GM19395 (cell line): Measurements from ENCODE around the gene SCTR.

Experiments
- ATAC-seq: cut with Tn5 transposase; IDR thresholded peaks from one replicate; pipeline ENCODE4 v1.9.1; 2021; ENCODE audit warnings: mild to moderate bottlenecking, moderate library complexity; ENCODE audit not compliant: unreplicated experiment

SCTR gene

DNA sequence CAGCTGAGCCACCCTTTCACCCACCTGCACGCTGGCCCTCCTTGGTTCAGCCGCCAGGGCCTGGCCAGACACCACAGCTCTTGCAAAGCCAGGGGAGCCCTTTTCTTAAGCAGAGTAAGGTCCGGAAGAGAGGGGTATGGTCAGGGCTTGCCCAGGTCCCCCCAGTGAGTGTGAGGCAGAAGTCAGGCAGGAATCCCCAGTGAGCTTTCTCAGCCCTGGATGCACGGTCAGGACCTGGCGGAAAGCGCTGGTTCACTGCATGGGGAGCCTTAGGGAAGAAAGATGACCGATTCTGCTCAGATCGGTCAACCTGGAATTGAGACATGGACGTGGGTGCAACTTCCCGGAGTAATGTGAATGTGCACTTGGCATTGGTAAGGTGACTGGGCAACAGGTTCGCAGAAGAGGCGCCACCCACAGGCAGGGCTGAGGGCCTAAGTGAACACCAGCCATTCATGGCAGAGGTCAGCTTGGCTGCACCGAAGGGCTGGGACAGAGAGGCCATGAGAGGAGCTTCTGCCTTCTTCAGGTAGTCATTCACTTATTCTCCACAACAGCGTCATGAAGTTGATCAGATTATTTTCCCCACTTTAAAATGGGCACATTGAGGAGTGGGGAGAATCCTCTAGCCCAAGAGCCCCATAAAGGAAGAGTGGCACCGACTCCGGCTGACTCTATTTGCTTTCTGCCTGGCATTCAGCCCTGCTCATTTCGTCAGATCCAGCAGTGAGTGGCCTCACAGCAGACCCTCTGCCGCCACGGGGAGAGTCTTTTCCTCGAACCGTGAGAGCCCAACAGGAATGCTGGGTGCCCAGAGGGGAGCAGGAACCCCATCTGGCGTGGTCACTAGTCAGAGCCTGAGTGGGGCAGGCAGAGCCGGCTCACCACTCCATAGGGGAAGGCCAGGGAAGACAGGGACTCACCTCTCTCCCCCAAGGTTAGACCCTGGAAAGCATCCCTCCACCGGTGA lies 35.8 kb downstream of the SCTR start:
- ATAC-seq, result no peak

DNA sequence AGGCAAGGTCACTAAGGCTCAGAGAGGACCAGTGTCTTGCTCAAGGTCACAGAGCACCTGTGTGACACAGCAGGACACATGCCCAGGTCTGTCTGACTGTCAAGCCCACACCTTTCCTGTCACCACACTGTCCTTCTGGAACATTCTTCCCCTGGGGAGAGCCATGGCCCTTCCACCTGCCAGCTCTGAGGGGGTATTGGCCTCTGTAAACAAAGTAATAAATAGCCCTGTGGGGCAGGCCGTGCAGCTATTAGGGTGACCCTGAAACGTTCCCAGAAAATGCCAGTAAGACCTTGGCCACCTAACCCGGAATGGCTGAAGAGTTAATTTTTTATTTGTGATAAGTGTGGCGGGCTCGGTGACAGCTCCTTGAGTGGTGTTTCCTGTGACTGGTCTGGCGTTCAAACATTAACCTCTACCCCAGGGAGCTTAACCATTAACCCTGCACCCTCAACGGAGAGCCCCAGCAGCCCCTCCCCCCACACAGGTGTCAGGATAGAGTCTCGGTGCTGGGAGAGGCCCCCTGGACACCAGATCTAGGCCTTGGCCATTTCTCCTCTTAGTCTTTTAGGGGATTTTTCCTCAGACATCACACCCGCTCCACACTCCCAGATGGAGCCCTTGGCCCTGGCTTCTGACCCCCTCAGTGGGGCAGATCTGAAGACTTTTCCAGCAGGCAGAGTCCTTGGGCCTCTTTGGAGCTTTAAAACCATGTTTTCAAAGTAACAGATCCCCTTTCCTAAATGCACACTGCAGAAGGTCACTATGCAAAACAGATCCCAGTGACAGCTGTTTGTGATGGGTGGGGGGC lies 36.6 kb downstream of the SCTR start:
- ATAC-seq, result peak; percentile 87

GRCh38 chr2:119486886-119487285 lies 37.4 kb downstream of the SCTR start:
- ATAC-seq, result no peak

DNA sequence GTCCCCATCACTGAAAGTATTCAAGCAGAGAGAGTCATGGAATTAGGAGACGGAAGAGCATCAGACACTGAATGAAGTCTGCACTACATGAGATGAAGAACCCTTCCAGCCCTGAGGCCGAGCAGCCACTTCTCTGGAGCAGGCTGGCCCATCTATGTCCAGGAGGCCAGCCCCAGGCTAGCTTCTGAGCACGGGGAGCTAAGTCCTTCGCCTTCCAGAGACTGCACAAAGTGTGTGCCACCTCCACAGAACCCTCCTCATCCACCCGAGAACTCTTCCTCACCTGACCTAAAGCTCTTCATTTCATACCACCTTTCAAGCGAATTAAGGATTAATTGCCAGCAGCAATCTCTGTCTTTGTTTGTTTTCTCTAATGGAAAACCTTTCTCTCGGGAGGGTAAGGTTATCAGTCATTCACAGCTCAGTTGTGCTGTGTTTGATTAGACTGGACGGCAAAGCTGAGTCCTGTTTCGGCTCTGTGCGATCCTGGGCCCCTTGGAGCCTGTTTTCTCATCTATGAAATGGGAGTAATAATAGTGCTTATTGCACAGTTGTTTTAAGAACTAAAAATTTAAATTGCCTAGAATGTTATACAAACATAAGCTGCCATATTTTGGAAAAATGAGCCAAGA lies 38.0 kb downstream of the SCTR start:
- ATAC-seq, result no peak

GRCh38 chr2:119485336-119486110 lies 38.8 kb downstream of the SCTR start:
- no peak for ATAC-seq

- no peak for ATAC-seq
Measured at GRCh38 chr2:119484834-119485233, 39.4 kb downstream of the SCTR start.

- ATAC-seq, result no peak
Measured at GRCh38 chr2:119483896-119484718, 40.2 kb downstream of the SCTR start.

DNA sequence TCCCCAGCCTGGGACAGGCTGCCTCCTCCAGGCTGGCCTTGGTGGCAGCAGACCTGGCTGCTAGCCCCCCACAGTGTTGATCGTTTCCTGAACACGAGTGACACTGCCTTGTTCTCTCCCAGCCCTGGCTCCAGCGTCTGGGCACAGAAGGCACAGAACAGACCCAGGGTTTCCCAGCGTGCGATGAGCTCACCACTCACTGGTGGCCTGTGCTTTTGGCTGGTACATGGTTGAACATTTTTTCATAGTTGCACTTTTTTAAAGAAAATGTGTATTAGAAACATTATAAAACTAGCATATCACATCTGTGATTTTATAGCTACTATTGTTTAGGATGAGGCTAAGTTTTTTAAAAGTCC lies 40.9 kb downstream of the SCTR start:
- ATAC-seq, result no peak

DNA sequence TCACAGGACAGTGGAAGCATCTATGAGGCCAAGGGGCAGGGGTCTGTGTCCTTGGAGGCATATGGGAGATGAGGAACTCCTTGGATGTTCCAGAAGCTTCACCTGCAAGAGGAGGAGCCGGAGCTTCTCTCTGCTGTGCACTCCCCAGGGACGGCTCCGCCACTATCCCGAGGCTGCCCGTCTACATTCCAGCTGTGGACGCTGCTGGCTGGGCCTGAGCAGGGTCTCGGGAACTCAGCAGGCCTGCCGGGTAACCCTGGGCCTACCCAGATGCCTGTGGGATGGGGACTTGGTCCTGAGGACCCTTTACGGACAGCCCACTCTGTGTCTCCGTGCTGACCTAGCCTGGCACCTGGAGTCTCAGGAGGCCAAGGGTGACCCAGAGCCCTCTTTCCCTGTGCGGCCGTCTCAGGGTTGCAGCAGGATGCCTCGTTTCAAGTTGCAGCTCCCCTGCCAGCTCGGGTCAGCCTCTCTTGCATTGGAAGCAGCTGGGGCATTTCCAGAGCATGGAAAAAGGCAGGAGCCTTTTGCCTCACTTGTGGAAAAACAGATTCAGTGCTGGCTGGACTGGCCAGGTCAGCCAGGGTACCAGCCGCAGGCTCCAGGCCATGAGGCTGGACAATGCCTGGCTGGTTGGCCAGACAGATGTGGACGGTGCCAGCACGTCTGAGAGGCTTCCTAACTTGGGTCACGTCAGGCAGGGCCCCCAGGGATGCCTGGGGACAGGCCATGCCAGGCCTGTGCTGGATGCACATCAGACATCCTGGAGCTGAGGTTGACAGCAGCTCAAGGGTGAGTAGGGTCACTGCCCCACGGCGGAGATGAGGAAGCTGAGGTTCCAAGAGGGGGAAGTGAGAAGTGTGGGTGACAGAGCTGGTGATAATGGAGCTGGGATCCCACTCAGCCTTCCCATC lies 41.5 kb downstream of the SCTR start:
- ATAC-seq, result no peak

- no peak for ATAC-seq
Measured at GRCh38 chr2:119481501-119482455, 42.5 kb downstream of the SCTR start.

GRCh38 chr2:119480718-119481142 lies 43.6 kb downstream of the SCTR start:
- no peak for ATAC-seq

DNA sequence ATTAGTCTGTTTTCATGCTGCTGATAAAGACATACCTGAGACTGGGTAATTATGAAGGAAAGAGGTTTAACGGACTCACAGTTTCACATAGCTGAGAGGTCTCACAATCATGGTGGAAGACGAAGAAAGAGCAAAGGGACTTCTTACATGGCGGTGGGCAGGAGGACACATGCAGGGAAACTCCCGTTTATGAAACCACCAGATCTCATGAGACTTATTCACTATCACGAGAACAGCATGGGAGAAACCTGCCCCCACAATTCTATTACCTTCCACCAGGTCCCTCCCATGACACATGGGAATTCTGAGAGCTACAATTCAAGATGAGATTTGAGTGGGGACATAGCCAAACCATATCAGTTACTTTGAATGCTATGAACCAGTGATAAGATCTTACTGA lies 44.1 kb downstream of the SCTR start:
- no peak for ATAC-seq

- no peak for ATAC-seq
Measured at GRCh38 chr2:119478978-119479295, 45.3 kb downstream of the SCTR start.

GRCh38 chr2:119478188-119478977 lies 45.9 kb downstream of the SCTR start:
- ATAC-seq, result no peak

DNA sequence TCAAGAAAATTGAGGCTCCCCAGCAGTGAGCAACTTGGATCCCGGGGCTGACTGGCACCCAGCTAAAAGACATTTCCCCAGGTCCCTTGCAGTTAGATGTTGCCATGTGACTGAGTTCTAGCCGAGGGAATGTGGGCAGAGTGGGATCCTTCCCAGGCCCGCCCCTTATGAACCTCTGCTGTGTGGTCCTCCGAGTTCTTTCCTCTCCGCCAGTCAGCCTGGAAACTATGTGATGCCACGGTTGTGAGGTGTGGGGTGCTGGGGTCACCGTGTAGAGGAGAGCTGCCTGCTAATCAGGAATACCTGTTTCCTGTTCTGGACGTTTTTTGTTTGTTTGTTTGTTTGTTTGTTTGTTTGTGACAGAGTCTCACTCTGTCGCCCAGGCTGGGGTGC lies 47.2 kb downstream of the SCTR start:
- no peak for ATAC-seq

DNA sequence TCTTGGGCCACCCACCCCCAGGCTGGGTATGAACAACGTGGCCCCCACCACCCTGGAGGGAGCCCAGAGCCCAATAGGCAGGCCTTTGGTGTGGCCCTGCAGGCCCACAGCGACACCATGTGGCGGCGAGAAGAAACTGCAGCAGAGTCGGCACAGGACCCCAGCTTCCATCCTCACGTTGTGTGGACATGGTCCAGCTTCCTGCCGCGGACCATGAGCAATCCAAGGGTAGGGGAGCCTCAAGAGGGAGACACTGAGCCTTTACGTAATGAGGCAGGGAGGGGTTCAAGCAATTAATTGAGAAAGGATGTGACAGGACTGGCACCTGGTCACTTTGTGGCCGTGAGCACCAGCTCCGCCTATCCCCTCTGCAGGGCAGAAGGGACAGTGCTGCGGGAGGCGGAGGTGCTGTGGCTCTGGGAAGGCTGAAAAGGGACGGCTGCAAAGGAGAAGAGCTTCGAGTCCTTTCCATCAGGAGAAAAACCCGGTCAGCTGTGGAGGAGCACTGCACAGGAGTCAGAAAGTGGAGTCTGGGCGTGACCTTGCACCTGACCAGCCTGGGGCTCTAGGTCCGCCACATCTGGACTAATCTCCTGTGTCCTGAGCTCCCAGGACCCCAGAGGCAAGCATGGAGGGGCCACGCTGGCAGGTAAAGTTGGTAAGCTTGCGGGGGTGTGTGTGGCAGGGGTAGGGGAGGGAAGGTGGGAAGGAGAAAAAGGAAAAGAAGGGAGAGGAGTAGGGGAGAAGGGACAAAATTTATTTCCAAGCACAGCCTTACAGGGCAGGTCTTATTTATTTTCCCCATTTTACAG lies 47.8 kb downstream of the SCTR start:
- peak; percentile 73 for ATAC-seq
